Measurements from ENCODE around the gene PDXK. TPM values are rescaled to one million over a fixed set of nuclear protein-coding genes. Genes with fewer than 3 reads are reported as not detected.

Gene PDXK
- polyA plus RNA-seq, 1 of the 3 experiments (the other 2 are of a cell fraction) = 85.7 TPM

GRCh38 chr21:43751955-43752591 lies 33.1 kb downstream of the PDXK start:
- no peak overlapping the region for H3K9ac ChIP-seq
- H3K4me3 ChIP-seq (ENCODE audit: low read depth in 2 of 2, low read length in 1 of 2) = no peak overlapping the region
- H3K79me2 ChIP-seq (ENCODE audit: insufficient read depth) = no peaks in the 10 kb centered on the region
- peaks cover 4 to 53% of the 10 kb centered on the region in 2 experiments for H3K36me3 ChIP-seq (replicated peaks in 1 of 2; ENCODE audit: control insufficient read depth in 1 of 2, insufficient read depth in 2 of 2, low read length in 1 of 2)
- no peak overlapping the region for H3K4me2 ChIP-seq
- H3F3A ChIP-seq (replicated peaks; ENCODE audit: insufficient read depth) = no peaks in the 10 kb centered on the region
- no peaks in the 10 kb centered on the region for H3K4me1 ChIP-seq (ENCODE audit: control insufficient read depth in 1 of 2, insufficient read depth in 2 of 2, low read depth in 1 of 2, low read length in 1 of 2)
- 98% methylated on average over 13 of the region's 31 CpGs for WGBS (ENCODE audit: low lambda C conversion rate)
- H3K27me3 ChIP-seq (ENCODE audit: insufficient read depth) = no peaks in the 10 kb centered on the region
- H3K9me3 ChIP-seq = no peaks in the 10 kb centered on the region
- CTCF ChIA-PET = no interaction called here
- TF ChIP-seq ZBTB33 (IDR thresholded peaks at IDR 0.05; ENCODE audit: borderline replicate concordance, low read depth) = no peak
- DNase-seq = no peak
- H4K20me1 ChIP-seq (ENCODE audit: insufficient read depth) = no peaks in the 10 kb centered on the region
- POLR2A ChIA-PET = no interaction called here
- no peak overlapping the region for H3K27ac ChIP-seq (ENCODE audit: low read depth in 2 of 2, low read length in 1 of 2)
- H3K9me2 ChIP-seq = no peaks in the 10 kb centered on the region
- no peak overlapping the region for H2AFZ ChIP-seq (ENCODE audit: low read depth)

GRCh38 chr21:43752758-43753438 lies 34.0 kb downstream of the PDXK start:
- DNase-seq = no peak
- H3F3A ChIP-seq (replicated peaks; ENCODE audit: insufficient read depth) = no peaks in the 10 kb centered on the region

More at GRCh38 chr21:43752758-43753438, 34.0 kb downstream of the PDXK start:
- Histone ChIP-seq H3K27me3 (ENCODE audit: insufficient read depth) (no peaks in the 10 kb centered on the region), H3K9ac (no peak overlapping the region), H3K9me2 (no peaks in the 10 kb centered on the region), H3K27ac (ENCODE audit: low read depth in 2 of 2, low read length in 1 of 2) (no peak overlapping the region), H3K4me3 (ENCODE audit: low read depth in 2 of 2, low read length in 1 of 2) (no peak overlapping the region), H3K36me3 (replicated peaks in 1 of 2; ENCODE audit: control insufficient read depth in 1 of 2, insufficient read depth in 2 of 2, low read length in 1 of 2) (peaks cover 0 to 51% of the 10 kb centered on the region in 2 experiments), H3K79me2 (ENCODE audit: insufficient read depth) (no peaks in the 10 kb centered on the region), H3K4me2 (no peak overlapping the region), H4K20me1 (ENCODE audit: insufficient read depth) (no peaks in the 10 kb centered on the region), H3K9me3 (no peaks in the 10 kb centered on the region), H2AFZ (ENCODE audit: low read depth) (no peak overlapping the region), H3K4me1 (ENCODE audit: control insufficient read depth in 1 of 2, insufficient read depth in 2 of 2, low read depth in 1 of 2, low read length in 1 of 2) (no peaks in the 10 kb centered on the region)
- CTCF ChIA-PET = no interaction called here
- POLR2A ChIA-PET = no interaction called here
- TF ChIP-seq MAX (IDR thresholded peaks at IDR 0.05; ENCODE audit: low read depth) (no peak), PBX3 (IDR thresholded peaks at IDR 0.05) (no peak), NRF1 (IDR thresholded peaks at IDR 0.05; ENCODE audit: low read depth, low read length) (no peak), SIN3A (IDR thresholded peaks at IDR 0.05; ENCODE audit: borderline replicate concordance, low read depth, low read length) (no peak), POLR2AphosphoS5 (IDR thresholded peaks at IDR 0.05; ENCODE audit: low read depth, low read length) (no peak), YY1 (IDR thresholded peaks at IDR 0.05; ENCODE audit: low read depth) (no peak), ELF1 (IDR thresholded peaks at IDR 0.05) (no peak), GATA2 (CRISPR knock-in tag; IDR thresholded peaks at IDR 0.05) (no peak), RCOR1 (IDR thresholded peaks at IDR 0.05; ENCODE audit: low read length) (no peak), EP300 (IDR thresholded peaks at IDR 0.05; ENCODE audit: borderline replicate concordance in 1 of 2, low read depth in 1 of 2, low read length in 1 of 2) (no peak), CHD2 (IDR thresholded peaks at IDR 0.05; ENCODE audit: low read length, partially characterized antibody) (no peak), TAF1 (IDR thresholded peaks at IDR 0.05; ENCODE audit: borderline replicate concordance, low read depth, low read length) (no peak), FOXM1 (IDR thresholded peaks at IDR 0.05; ENCODE audit: low read depth) (no peak), FOXJ3 (CRISPR knock-in tag; IDR thresholded peaks at IDR 0.05) (no peak)
- 96% methylated on average over 27 of the region's 28 CpGs for whole genome bisulfite sequencing (ENCODE audit: low lambda C conversion rate)

Data from SK-N-SH (cell line).